Liver (tissue), 9 donors: ENCODE measurements around the gene ANGEL2. TPM values are rescaled to one million over a fixed set of nuclear protein-coding genes. Genes with fewer than 3 reads are reported as not detected.

Experiments
- DNase-seq: peaks from one replicate; pipeline ENCODE4 v3.0.0-alpha.2; 2017; ENCODE audit warnings: low spot score
- H3K27ac ChIP-seq, 2 donors: one replicate each; pipeline ENCODE4 v1.7.0; 2013; ENCODE audit warnings: inconsistent platforms in 2 of 2, low read length in 2 of 2, control low read depth in 1 of 2, low read depth in 1 of 2, mild to moderate bottlenecking in 1 of 2
- H3K27me3 ChIP-seq, 4 donors: one replicate each; pipeline versions ENCODE4 v1.6.1 to v1.7.0; 2013; ENCODE audit warnings: low read length in 3 of 4, inconsistent platforms in 1 of 4, mild to moderate bottlenecking in 1 of 4, moderate library complexity in 1 of 4; ENCODE audit not compliant: control insufficient read depth in 4 of 4, insufficient read depth in 4 of 4
- H3K36me3 ChIP-seq, 4 donors: one replicate each; pipeline versions ENCODE4 v1.6.1 to v1.7.0; 2013; ENCODE audit warnings: low read length in 3 of 4, mild to moderate bottlenecking in 3 of 4, low read depth in 1 of 4, moderate library complexity in 1 of 4; ENCODE audit not compliant: control insufficient read depth in 4 of 4, insufficient read depth in 3 of 4
- H3K4me1 ChIP-seq, 4 donors: one replicate each; pipeline versions ENCODE4 v1.6.1 to v1.7.0; 2013; ENCODE audit warnings: low read length in 3 of 4, mild to moderate bottlenecking in 3 of 4, moderate library complexity in 1 of 4; ENCODE audit not compliant: control insufficient read depth in 4 of 4, insufficient read depth in 4 of 4
- H3K4me3 ChIP-seq, 3 donors: one replicate each; pipeline versions ENCODE4 v1.6.1 to v1.7.0; 2013; ENCODE audit warnings: low read length in 3 of 3, control low read depth in 1 of 3, low read depth in 1 of 3, mild to moderate bottlenecking in 1 of 3
- H3K9ac ChIP-seq, 2 donors: one replicate each; pipeline ENCODE4 v1.7.0; 2013; ENCODE audit warnings: low read length in 2 of 2, mild to moderate bottlenecking in 2 of 2, moderate library complexity in 2 of 2, control low read depth in 1 of 2, low read depth in 1 of 2
- H3K9me3 ChIP-seq, 4 donors: one replicate each; pipeline versions ENCODE4 v1.6.1 to v1.7.0; 2013; ENCODE audit warnings: low read length in 3 of 4; ENCODE audit not compliant: control insufficient read depth in 4 of 4
- ATF3 ChIP-seq: IDR thresholded peaks from 2 replicates; pipeline ENCODE4 v1.6.1; 2016; ENCODE audit warnings: antibody characterized with exemption
- CTCF ChIP-seq: fragments of 150-350 bp; IDR thresholded peaks from 2 replicates; pipeline ENCODE4 v1.5.1; 2017; ENCODE audit warnings: improper control_type of control experiment, low read depth, low read length; ENCODE audit not compliant: missing input control
- EGR1 ChIP-seq, 2 donors: IDR thresholded peaks; 2 replicates each; pipeline ENCODE4 v1.6.1; 2016 to 2018; ENCODE audit warnings: antibody characterized with exemption in 2 of 2, low read depth in 2 of 2
- FOXA2 ChIP-seq: IDR thresholded peaks from 2 replicates; pipeline ENCODE4 v1.6.1; 2016; ENCODE audit warnings: antibody characterized with exemption
- GABPA ChIP-seq, 2 donors: IDR thresholded peaks in 1 of 2; conservative IDR thresholded peaks in 1 of 2; 2 replicates each; pipeline ENCODE4 v1.6.1; 2016; ENCODE audit warnings: antibody characterized with exemption in 2 of 2, mild to moderate bottlenecking in 1 of 2, moderate library complexity in 1 of 2
- HNF4A ChIP-seq, 2 donors: conservative IDR thresholded peaks; 2 replicates each; pipeline ENCODE4 v1.6.1; 2016; ENCODE audit warnings: antibody characterized with exemption in 2 of 2, mild to moderate bottlenecking in 2 of 2
- HNF4G ChIP-seq: IDR thresholded peaks from 2 replicates; pipeline ENCODE4 v1.6.1; 2016; ENCODE audit warnings: antibody characterized with exemption
- JUND ChIP-seq, 2 donors: IDR thresholded peaks; 2 replicates each; pipeline ENCODE4 v1.6.1; 2016; ENCODE audit warnings: antibody characterized with exemption in 2 of 2
- MAX ChIP-seq: IDR thresholded peaks from 2 replicates; pipeline ENCODE4 v1.6.1; 2016; ENCODE audit warnings: antibody characterized with exemption
- NR2F2 ChIP-seq: IDR thresholded peaks from 2 replicates; pipeline ENCODE4 v1.6.1; 2016; ENCODE audit warnings: antibody characterized with exemption
- RAD21 ChIP-seq, 2 donors: IDR thresholded peaks; 2 replicates each; pipeline ENCODE4 v1.6.1; 2016; ENCODE audit warnings: antibody characterized with exemption in 2 of 2, mild to moderate bottlenecking in 2 of 2
- REST ChIP-seq: IDR thresholded peaks from 2 replicates; pipeline ENCODE4 v1.6.1; 2016; ENCODE audit warnings: antibody characterized with exemption, mild to moderate bottlenecking
- RXRA ChIP-seq, 2 donors: IDR thresholded peaks; 2 replicates each; pipeline ENCODE4 v1.6.1; 2017 to 2018; ENCODE audit warnings: antibody characterized with exemption in 2 of 2, mild to moderate bottlenecking in 1 of 2
- SP1 ChIP-seq: IDR thresholded peaks from 2 replicates; pipeline ENCODE4 v1.6.1; 2018; ENCODE audit warnings: antibody characterized with exemption, mild to moderate bottlenecking
- TAF1 ChIP-seq: conservative IDR thresholded peaks from 2 replicates; pipeline ENCODE4 v1.6.1; 2016; ENCODE audit warnings: antibody characterized with exemption, mild to moderate bottlenecking
- YY1 ChIP-seq: IDR thresholded peaks from 2 replicates; pipeline ENCODE4 v1.6.1; 2016; ENCODE audit warnings: antibody characterized with exemption, mild to moderate bottlenecking
- ZBTB33 ChIP-seq: IDR thresholded peaks from 2 replicates; pipeline ENCODE4 v1.6.1; 2016; ENCODE audit warnings: antibody characterized with exemption
- WGBS: extraction: QIAGEN DNeasy Blood & Tissue Kit; methylation state at CpG from one replicate; pipeline ENCODE4 v1.1.7; 2013; 5-methylcytosine and 5-hydroxymethylcytosine counted together
- polyA plus RNA-seq, 2 donors: library from polyadenylated mRNA; stranded (reverse) in 1 of 2; unstranded in 1 of 2; fragments of 200-250 nt in 1 of 2; fragments of >200 nt in 1 of 2; fragmentation: Nextera tagmentation in 1 of 2; extraction: Ambion mirVana in 1 of 2; gene quantifications; one replicate each; pipeline versions ENCODE4 v1.2.1 to v1.2.3, GENCODE V29; 2013 to 2015
- total RNA-seq, 2 donors: library from RNA; depleted of rRNA; stranded (reverse); fragments of >200 nt; gene quantifications; one replicate each; pipeline ENCODE4 v1.2.3, GENCODE V29; 2014
- donor health status: healthy.
- donor health status: healthy.
- donor health status: healthy.
- donor health status: healthy.
- donor health status: healthy.

The ANGEL2 gene
- total and polyA plus RNA-seq, 4 donors: 8.2 to 31.1 (median 16.4) TPM

GRCh38 chr1:213035573-213035972 is 19.9 kb upstream of the ANGEL2 start:
- no peak overlapping the region for H3K9ac ChIP-seq
- DNase-seq: no peak
- H3K27ac ChIP-seq: no peak overlapping the region
- peaks cover 0 to 4% (median 0%) of the 10 kb centered on the region in 4 donors for H3K9me3 ChIP-seq
- no peaks in the 10 kb centered on the region for H3K4me1 ChIP-seq
- WGBS: 80% methylated on average over 2 of the region's 2 CpGs
- H3K4me3 ChIP-seq: no peak overlapping the region
- TF ChIP-seq MAX (no peak), HNF4G (no peak), JUND (IDR thresholded peaks at IDR 0.05) (no peak), FOXA2 (no peak), ZBTB33 (no peak), TAF1 (no peak), GABPA (IDR thresholded peaks at IDR 0.05 in 1 of 2, conservative IDR thresholded peaks at IDR 0.05 in 1 of 2) (no peak), RAD21 (IDR thresholded peaks at IDR 0.05) (no peak), RXRA (IDR thresholded peaks at IDR 0.05) (no peak), NR2F2 (no peak), YY1 (no peak), ATF3 (no peak), HNF4A (conservative IDR thresholded peaks at IDR 0.05) (no peak), EGR1 (IDR thresholded peaks at IDR 0.05; ENCODE audit: low read depth in 2 of 2) (no peak), CTCF (no peak)
- H3K27me3 ChIP-seq: no peaks in the 10 kb centered on the region
- H3K36me3 ChIP-seq: no peaks in the 10 kb centered on the region

GRCh38 chr1:213034713-213035112 is 19.0 kb upstream of the ANGEL2 start:
- H3K4me1 ChIP-seq: no peaks in the 10 kb centered on the region
- H3K4me3 ChIP-seq: no peak overlapping the region
- 95% methylated on average over 1 of the region's 1 CpG for WGBS
- no peaks in the 10 kb centered on the region for H3K36me3 ChIP-seq
- no peak overlapping the region for H3K27ac ChIP-seq
- TF ChIP-seq JUND (IDR thresholded peaks at IDR 0.05) (no peak), RXRA (IDR thresholded peaks at IDR 0.05) (no peak), YY1 (no peak), ATF3 (no peak), NR2F2 (no peak), REST (no peak), SP1 (no peak), HNF4G (no peak)
- no peak for DNase-seq
- H3K9ac ChIP-seq: no peak overlapping the region
- peaks cover 0 to 4% (median 0%) of the 10 kb centered on the region in 4 donors for H3K9me3 ChIP-seq
- no peaks in the 10 kb centered on the region for H3K27me3 ChIP-seq
